ENCODE measurements around the gene KCNH1.
"Not testable (repeated sequence)": the region's sequence is repeated elsewhere in the genome, so short reads cannot be mapped to it uniquely, and the experiment has no call there.

Gene KCNH1

DNA sequence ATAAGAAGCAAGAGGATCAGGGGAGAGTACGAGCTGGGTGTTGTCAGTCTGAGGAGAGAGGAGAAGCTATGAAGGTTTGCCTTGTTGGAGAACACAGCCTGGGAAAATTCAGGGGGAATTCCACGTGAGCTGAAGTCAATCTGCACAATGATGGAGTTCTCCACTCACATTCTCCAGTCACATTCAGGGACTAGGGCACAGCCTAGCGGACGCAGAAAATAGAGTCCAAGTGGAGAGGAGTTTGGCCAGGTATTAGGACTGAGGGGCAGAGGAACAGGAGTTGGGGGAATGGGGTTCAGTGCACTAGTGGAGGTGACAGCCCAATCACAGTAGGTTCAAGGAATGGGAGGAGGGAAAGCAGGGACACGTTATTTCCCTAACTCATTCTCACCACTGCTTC lies 124.0 kb downstream of the KCNH1 start:
- DNase-seq (ENCODE audit: low read depth) = no peak

DNA sequence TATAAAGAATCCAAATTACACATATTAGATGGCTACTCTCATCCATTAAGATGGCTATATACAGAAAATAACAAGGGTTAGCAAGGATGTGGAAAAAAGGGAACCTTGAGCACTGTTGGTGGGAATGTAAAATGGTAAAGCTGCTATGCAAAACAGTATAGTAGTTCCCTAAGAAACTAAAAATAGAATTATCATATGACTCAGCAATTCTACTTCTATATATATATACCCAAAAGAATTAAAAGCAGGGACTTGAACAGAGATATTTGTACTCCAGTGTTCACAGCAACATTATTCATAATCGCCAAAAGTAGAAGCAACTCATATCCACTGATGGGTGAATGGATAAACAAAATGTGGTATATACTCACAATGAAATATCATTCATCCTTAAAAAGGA lies 126.1 kb downstream of the KCNH1 start:
- no peak for DNase-seq (ENCODE audit: low read depth)

- DNase-seq (ENCODE audit: low read depth) = not testable (repeated sequence)
Measured at GRCh38 chr1:210995931-210996330, 138.0 kb downstream of the KCNH1 start.

DNA sequence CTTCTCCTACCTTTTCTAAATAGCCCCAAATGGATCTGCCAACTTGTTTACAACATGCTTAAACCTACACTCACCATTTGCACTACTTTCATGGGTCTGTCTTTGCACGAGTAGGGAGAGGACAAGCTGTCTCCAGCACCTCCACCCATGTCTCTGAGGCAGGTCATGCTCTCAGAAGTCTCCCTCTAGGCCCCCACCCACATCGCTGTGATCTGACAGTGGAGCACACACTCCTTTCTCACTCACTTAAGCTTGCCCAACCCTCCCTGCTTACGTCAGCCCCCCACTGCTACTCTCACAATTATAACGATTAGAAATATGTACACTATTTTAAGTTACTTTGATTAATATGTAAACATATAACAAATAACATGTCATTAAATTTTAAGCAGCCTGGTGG lies 141.1 kb downstream of the KCNH1 start:
- DNase-seq (ENCODE audit: low read depth) = no peak

GRCh38 chr1:210989905-210990304 lies 144.0 kb downstream of the KCNH1 start:
- no peak for DNase-seq (ENCODE audit: low read depth)

DNA sequence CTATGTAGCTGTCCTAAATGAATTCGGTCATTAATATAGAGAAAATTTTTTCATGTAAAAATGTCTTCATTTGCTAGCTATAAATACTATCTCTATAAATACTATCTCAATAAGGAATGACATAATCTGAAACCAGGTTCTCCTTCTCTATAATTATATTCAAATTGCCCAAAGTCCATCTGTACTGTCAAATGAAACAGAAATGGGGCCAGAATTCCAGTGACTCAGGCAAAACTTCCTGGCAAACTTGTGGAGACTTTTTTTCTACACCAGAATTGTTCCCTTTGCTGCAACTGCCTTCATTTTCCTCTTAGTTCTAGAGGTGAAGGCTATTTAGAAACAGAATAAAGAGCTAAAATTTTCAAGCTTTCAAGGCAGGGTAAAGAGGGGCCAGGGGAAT lies 152.5 kb downstream of the KCNH1 start:
- DNase-seq (ENCODE audit: low read depth) = no peak

DNA sequence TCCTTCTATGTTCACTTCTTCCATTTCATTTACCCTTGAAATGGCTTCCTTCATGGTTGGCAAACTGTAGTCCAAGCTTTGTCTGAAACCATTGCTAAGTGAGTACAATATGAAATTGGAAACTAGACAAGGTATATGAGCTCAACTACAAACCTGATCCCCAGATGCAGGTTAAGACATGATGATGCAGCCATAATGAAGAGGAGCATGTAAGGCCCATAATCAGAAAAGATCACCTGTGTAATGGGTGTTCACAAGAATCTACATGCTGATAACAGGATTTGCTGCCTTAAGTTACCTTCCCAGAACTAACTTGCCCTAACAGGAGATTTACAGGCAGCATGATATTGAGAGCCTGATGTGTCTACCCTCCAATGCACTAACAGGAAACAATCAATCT lies 153.9 kb downstream of the KCNH1 start:
- no peak for DNase-seq (ENCODE audit: low read depth)

GRCh38 chr1:210978974-210979354 lies 155.0 kb downstream of the KCNH1 start:
- no peak for DNase-seq (ENCODE audit: low read depth)

DNA sequence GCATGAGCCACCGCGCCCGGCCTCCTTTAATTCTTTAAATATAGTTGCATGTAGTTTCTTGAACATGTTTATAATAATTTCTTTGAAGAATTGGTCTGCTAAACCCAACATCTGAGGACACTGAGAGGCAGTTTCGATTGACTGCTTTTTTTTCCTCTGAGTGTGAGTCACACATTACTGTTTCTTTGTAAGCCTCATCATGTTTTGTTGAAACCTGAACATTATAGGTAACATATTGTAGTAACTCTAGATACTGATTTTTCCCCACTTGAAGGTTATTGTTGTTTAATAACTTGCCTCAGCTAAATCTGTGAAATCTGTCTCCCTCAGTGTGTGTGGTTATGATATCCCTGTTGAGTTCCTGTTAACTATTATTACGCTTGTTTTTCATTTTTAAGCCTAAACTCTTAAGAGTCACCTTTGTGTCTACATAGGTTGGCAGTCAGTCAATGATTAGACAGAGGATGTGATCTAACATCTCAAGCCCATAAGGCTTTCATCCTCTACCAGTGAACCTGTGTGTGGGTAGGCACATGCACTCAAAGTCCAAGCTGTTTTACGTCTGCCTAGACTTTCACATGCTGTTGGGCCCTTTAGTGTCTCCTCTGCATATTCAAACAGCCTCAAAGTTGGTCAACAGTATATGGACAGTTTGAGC lies 155.5 kb downstream of the KCNH1 start:
- no peak for DNase-seq (ENCODE audit: low read depth)

DNA sequence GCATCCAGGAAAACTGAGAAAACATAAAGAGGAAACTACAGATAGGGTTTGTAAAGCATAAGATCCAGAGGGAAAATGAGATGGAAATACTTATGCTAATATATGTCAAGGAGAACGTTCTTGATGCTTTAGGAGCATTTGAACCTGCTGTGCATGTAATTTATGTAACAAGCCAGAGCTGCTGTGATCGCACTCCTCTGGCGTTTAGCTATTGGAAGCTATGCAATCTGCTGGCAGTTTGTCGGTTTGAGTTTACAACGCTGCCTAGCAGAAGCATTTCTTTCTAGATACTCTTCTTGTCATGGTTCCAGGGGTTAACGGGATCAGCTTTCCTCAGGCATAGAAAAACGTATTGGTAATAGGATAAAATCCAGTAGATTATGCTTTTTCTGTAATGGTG lies 182.7 kb downstream of the KCNH1 start:
- DNase-seq (ENCODE audit: low read depth) = no peak

GRCh38 chr1:210949940-210950546 lies 183.9 kb downstream of the KCNH1 start:
- not testable (repeated sequence) for DNase-seq (ENCODE audit: low read depth)

DNA sequence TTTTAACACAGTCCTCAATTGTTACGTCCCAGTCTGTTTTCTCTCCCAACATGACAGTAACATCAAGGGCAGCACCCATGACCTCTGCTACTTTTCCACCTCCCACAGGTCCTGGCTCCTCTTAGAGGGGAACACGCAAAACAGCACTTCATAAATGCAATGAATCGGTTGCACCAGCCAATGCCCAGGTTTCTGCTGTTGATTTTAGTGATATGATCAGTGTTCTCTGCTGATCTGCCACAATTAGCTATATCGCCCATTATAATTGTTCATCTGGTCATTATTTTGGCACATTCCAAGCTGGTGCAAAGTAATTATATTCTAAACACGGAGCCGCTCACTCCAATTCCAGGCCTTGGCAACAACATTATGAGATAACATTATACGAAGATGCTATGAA lies 184.5 kb downstream of the KCNH1 start:
- no peak for DNase-seq (ENCODE audit: low read depth)

DNA sequence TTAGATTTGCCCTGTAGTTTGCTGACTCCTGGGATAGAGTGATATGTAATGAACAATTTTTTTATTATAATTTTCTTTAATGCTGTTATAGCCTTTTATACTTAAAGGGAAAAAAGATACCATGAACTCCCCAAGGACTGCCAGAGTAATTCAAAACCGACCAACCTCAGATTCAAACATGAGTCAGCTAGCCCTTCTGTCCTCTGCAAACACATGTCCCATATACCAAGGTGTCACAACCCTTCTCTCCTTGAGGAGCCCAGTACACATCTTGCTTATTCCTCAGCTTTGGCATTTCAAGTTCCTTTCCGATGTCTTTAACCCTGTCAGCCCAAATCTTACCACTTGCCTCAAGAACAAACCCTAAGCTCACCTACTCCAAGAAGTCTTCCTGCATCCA lies 184.9 kb downstream of the KCNH1 start:
- no peak for DNase-seq (ENCODE audit: low read depth)

GRCh38 chr1:210944252-210944651 lies 189.7 kb downstream of the KCNH1 start:
- DNase-seq (ENCODE audit: low read depth) = no peak

- DNase-seq (ENCODE audit: low read depth) = no peak
Measured at GRCh38 chr1:210942513-210942912, 191.4 kb downstream of the KCNH1 start.

GRCh38 chr1:210940081-210940617 lies 193.8 kb downstream of the KCNH1 start:
- DNase-seq (ENCODE audit: low read depth) = no peak

GRCh38 chr1:210938416-210938925 lies 195.5 kb downstream of the KCNH1 start:
- DNase-seq (ENCODE audit: low read depth) = no peak

DNA sequence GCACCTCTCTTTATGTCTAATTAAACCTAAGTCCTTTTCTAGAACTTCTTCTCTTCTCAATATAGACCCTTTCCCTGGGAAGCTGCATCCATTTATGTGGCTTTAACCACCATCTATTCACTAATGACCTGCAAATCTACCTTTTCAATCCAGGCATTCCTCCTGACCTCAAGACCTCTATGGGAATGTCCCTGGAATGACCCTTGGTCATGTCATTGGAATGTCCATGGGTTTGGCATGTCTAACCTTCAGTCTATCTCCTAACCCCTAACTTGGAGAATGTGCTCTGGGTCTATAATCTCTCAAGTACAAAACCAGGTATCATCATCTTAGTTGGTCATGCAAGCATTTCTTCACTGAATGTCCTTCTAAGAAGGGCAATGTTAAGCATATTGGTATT lies 196.1 kb downstream of the KCNH1 start:
- no peak for DNase-seq (ENCODE audit: low read depth)

DNA sequence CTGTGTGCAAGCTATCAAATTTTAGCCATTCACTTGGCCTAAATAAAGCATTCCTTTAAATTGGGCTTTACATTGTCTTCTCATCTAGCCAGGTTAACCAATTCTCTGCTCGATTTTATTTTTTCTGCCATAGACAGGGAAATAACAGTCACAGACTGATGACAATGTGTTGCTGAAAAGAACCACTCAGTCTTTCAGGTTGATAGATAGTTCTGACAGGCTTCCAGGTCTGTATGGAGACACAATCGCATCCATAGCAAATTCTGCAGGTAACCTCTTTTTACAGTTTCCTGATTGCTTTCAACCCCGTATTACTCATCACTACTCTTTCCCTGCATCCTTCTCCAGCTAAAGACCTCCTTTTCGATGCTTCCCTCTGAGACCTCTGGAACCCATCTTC lies 198.0 kb downstream of the KCNH1 start:
- DNase-seq (ENCODE audit: low read depth) = no peak

DNA sequence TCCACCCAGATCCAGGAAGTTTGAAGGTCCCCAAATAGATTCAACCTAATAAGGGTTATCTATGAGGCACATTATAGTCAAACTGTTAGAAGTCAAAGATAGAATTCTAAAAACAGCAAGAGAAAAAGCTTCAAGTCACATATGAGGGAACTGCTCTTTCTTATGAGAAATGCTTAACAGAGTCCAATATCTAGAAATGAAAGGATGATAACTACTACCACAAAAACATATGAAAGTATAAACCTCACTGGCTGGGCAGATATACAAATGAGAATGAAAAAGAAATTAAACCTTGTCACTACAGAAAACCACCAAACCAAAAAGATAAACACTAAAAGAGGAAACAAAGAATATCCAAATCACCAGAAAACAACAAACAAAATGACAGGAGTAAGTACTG lies 201.8 kb downstream of the KCNH1 start:
- no peak for DNase-seq (ENCODE audit: low read depth)

DNA sequence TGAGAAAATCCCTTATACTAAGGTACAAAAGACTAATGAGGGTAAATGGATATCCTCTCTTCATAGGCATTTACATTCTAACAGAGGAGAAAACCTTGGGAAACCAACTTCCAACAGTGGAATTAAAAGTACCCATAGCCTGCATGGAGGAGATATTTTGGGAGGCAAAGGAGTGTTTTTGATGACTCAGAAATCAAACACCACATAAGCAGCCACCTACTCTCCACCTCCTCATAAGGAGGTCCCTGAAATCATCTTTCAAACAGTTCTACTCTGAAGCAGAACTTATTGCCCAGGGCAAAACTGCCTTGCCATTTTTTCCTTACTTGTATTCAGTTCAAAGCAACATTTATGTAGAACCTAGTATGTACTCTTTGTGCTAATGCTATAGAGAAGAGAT lies 211.3 kb downstream of the KCNH1 start:
- no peak for DNase-seq (ENCODE audit: low read depth)

- DNase-seq (ENCODE audit: low read depth) = no peak
Measured at GRCh38 chr1:210920716-210921694, 212.9 kb downstream of the KCNH1 start.

DNA sequence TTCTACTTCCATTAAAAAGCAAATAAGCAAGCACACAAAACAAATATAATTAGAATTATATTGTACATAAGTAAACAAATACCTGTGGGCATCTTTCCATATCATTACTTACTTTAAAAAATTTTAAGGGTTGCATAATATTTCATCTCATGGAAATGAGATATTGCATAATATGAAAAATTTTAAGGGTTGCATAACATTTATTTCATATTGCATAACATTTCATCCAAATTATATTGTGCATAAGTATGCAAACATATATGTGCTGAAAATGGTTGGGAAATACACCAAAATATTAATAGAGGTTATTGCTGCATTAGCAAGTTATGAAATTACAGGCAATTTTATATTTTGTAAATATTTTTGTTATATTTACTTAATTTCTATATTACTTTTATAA lies 213.7 kb downstream of the KCNH1 start:
- no peak for DNase-seq (ENCODE audit: low read depth)

Measured in fibroblast of the conjunctiva (primary cell).